Stimulated activated CD4-positive, alpha-beta T cell treated with anti-CD3 and anti-CD28 coated beads, Interleukin-1b, Interleukin-23, amount 100 ng/mL, for 48 hours (primary cell): ENCODE results near the gene SNED1.

ENCODE experiments used
- DNase-seq: peaks from one replicate; pipeline ENCODE4 v3.0.0-alpha.2; 2020

SNED1 gene

DNA sequence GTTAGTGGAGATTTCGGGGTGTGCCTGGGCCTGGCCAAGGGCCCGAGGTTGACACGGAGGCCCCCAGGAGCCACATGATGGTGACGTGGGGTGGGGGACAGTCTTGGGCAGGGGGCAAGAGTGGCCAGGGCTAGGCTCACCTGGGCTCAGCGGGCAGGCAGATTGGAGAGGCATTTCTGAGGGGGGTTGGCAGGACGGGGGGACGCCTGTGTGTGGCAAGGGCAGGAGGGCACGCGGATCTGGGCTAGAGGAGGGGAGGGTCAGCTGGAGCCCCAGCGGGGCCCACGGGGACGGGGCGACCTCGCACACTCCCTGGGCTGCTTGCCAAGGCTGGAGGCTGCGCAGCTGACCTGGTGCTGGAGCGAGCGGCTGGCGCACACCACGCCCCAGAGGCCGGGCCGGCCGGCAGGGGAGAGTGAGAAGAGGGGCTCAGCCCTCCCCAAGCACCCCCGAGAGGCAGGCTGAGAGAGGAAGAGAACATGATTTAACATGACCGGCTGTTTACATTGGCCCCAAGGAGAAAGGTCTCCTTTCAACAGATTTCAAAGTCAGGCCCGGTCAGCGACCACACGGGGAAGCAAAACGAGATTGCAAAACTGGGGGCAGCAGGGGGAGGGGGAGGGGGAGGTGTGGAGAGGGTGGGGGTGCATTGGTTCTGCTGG is 38.0 kb upstream of the SNED1 start:
- DNase-seq = no peak

- no peak for DNase-seq
Observed at GRCh38 chr2:240960971-240961876, 37.2 kb upstream of the SNED1 start.

DNA sequence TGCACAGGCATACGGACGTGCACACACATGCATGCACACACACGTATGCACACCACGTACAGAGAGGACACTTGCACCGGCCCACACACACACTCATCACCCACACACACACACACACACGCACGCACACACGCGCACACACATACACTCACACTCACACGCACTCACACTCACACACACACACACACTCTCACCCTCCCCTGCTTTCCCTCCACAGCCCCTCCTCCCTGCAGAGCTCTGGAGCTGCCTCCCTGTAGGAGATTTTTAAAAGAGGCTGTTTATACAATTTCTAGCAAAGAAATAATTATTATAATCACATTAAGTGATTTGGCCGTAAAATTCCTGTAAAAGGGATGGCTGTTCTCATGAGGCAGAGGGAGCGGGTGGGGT is 36.5 kb upstream of the SNED1 start:
- DNase-seq = no peak

DNA sequence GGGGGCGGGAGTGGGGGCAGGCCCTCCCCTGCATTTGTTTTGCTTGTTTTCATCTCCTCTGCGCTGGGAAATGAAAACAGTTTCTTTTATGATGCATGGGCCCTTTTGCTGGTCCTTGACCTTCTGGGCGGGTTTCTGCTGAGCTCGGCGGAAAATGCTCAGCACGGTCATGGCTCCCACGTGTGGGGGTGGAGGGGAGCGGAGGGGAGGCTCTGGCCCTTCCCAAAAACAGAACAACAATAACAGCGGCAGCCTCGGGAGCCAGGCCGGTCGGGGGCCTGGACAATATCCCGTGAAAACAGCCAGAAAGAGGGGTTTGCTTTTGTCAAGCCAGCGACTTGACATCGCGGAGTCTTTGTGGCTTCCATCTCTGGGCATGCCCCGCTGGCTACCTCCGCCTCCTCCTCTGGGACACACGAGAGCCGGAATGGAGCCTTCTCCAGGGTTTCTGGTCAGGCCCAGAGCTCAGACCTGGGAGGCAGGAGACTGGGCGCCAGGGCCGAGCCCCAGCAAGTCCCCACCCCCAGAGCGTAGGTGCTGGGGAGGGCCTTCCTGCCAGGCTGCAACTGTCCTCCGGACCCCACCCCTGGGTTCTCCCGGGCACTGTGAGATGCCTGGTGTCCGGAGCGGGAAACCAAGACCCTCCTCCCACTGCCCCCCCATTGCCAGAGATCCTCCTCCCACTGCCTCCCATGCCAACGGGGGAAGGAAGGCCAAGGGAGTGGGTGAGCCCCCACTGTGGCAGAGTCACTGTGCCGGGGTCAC is 35.9 kb upstream of the SNED1 start:
- no peak for DNase-seq

GRCh38 chr2:240963065-240963867 is 35.2 kb upstream of the SNED1 start:
- no peak for DNase-seq

- DNase-seq = no peak
Observed at GRCh38 chr2:240963868-240964703, 34.3 kb upstream of the SNED1 start.

DNA sequence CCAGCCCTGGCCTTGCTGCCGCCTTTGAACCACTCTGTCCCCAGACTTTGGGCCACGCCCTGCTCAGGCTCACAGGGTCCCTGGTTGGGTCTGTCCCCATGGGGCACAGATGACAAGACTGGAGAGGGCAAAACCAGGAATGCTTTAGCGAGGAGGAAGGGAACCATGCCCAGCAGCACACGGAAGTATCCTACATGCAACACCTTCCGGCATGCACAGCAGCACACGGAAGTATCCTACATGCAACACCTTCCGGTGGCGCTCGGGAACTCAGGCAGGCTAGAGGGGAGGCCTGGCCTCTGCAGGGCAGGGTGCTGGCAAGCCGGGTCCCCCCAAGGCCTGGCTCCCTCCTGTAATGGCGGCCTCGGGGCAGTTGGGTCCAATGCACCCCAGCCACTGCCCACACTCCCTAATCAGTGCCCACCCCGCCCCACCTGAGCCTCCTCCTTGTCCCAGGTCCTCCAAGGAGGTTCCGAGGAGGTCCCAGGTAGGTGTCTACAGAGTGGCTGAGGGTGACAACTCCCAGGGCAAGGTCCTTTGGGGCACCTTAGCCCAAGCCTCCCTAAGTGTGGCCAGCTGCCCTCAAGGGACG is 33.6 kb upstream of the SNED1 start:
- no peak for DNase-seq

DNA sequence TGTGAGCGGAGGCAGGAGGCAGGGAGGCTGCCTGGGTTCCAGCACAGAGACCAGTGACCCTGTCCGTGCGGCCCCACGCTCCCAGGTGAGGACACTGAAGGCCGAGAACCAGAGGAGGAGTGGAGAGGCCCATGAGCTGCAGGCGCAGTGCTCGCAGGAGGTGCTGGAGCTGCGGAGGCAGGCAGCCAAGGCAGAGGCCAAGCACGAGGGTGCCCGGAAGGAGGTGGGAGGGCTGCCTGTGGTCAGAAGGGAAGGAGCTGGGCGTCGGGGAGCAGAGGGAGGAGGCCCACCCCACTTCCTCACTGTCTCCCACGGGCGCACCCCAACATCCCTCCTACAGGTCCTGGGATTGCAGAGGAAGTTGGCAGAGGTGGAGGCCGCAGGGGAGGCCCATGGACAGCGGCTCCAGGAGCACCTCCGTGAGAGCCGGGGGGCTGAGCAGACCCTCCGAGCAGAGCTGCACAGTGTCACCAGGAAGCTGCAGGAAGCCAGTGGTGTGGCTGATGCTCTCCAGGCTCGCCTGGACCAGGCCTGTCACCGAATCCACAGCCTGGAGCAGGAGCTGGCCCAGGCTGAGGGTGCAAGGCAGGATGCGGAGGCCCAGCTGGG is 33.0 kb upstream of the SNED1 start:
- no peak for DNase-seq

DNA sequence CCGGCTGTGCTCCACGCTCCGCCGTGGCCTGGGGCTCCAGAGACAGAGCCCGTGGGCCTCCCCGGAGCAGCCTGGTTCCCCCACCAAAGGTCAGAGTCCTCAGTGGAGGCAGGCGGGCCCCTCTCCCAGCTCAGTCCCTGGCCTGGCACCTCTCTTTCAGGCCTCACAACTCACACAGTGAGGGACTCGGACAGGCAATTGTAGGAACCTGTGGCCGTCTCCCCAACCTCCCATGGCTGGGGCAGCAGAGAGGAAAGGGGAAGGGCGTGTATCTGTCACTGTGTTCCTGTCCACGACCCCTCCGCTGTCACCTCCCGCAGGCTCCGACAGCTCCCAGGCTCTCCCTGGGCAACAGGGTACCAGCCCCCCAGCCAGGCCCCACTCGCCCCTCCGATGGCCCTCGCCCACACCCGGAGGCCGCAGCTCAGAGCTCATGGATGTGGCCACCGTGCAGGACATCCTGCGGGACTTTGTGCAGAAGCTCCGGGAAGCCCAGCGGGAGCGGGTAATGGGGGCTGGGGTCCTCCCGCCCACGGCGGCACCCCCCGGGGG is 32.4 kb upstream of the SNED1 start:
- DNase-seq = no peak

DNA sequence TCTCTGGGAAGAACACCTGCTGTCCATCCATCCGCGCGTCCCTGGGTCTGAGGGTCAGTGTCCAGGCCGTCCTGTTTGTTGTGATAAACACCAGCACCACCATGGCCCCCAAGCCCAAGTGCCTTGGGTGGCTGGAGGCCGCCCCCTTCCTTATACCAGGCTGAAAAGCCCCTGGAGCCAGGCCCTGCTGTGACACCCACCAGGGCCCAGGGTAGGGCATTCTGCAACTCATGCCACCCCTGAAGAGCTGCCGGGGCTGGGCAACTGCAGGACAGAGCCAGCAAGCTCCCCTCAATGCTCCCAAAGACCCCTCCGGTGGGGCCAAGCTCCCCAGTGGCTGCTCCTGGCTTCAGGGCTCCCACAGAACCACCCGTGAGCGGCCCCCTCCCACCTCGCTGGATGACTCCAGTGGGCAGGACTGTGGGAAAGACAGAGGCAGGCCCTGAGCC is 31.9 kb upstream of the SNED1 start:
- no peak for DNase-seq

DNA sequence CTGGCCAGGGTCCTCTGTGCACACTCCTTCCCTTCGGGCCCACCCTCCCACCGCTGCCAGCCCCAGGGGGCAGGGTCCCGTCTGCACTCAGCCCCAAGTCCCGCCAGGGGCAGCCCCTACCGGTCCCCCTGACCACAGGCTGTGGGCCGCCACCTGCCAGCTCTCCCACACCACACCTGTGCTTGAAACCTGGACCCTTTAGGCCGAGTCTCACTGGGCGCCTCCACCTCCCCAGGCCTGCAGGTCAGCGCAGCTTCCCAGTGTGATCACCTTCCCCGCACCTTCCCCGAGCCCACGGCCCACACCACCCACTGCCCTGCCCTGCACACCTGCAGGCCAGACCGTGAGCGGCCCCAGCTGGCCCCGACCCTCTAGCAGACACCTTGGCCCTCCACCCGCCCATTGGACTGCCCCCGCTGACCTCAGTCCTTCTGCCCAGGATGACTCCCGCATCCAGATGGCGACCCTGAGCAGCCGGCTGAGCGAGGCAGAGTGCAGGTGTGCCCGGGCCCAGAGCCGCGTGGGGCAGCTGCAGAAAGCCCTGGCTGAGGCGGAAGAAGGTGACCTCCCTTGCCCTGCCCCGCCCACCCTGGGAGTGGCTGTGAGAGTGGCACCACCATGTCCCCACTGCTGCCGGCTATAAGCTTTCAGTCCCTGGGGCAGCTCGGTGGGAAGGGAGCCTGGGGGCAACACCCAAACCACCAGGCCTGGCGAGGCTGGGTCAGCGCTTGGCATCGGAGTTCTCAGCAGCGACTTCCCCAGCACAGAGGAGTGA is 31.3 kb upstream of the SNED1 start:
- no peak for DNase-seq

DNA sequence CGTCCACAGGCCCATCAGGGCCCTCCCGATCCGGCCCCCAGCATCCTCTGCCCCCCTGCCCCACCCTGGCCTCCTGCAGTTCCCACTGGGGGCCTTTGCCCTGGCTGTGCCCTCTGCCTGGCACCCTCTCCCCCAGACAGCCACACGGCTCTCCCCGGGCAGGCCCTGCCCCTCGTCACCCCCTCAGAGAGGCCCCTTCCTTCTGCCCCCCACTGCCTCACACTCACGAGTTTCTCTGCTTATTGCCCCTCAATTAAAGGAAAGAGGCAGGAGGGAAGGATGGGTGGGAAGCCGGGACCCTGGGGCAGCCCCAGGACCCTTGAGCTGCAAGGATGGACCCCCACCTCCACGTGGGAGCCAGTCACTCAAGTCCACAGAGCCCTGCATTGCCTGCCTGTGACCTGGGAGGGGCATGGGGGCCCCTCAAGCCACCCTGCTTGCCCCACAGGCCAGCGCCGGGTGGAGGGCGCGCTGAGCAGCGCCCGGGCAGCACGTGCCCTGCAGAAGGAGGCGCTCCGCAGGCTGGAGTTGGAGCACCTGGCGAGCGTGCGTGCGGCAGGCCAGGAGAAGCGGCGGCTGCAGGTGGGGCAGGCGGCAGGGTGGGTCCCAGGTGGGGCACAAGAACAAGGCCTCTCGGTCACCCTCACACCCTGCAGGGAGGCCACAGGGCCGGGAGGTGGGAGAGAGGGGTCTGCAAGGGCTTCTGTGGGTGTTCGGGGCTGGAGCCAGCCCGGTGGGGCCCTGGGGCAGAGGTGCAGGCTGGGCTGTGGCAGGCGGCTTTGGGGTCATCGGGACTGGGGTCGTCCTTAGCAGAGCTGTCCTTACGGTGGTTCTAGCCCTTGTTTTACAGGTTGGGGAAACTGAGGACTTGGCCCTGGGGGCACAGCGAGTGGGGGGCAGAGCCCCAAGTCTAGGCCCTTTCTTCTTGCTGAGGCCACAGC is 30.5 kb upstream of the SNED1 start:
- DNase-seq = no peak

DNA sequence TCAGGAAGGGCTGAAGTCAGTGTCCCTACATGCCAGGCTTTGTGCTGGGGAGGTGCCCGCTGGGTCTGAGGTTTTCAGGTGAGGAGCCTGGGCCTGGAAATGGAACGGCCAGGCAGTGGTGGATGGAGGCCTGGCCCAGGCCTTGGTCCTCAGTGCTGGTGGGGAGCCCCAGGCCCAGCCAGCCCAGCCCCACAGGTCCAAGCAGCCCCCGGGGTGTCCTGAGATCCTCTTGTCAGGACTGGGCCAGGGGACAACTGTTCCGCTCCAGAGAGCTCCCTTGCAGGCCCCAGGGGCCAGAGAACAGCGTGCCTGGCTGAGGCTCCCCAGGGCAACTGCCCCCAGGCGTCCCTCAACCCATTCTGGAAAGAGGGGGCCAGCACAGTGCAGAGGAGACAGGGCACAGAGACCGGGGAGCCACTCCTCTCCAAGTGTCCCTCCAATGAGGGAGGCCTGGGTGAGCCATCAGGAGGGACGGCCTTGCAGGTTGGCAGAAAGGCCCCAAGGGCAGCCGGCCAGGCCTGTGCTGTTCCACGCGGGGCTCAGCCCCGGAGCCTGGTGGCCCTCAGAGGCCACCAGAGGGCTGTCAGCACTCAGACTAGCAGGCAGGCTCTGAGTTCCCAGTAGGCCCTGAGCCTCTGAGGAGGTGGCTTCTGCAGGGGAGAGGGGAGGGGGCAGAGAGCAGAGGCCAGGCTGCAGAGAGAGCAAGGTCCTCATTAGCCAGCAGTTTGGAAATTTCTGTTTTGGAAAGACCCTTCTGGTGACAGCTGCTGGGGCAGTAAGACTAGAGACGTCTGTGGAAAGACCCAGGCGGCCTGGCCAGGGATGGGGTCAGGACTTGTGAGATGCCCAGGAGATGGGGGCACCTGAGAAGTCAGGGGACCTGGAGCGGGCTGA is 29.4 kb upstream of the SNED1 start:
- no peak for DNase-seq

DNA sequence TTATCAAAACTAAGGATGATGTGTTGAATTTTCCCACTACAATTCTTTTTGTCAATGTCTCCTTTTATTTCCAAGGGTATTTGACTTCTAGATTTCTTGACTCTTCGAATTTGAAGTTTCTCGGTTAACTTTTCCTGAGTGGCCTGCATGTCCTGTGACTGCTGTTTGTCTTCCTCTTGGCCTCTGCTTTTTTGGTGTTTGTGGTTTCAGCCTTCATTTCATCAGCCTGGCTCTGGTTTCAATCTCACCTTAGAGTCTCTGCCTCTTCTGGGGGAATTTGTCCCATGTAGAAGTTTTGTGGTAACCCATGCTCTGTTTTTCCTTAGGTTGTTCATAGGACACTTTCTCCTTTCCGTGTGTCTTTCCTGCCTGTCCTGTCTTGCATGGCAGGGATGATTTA is 28.3 kb upstream of the SNED1 start:
- no peak for DNase-seq

- DNase-seq = no peak
Observed at GRCh38 chr2:240970816-240971215, 27.6 kb upstream of the SNED1 start.

DNA sequence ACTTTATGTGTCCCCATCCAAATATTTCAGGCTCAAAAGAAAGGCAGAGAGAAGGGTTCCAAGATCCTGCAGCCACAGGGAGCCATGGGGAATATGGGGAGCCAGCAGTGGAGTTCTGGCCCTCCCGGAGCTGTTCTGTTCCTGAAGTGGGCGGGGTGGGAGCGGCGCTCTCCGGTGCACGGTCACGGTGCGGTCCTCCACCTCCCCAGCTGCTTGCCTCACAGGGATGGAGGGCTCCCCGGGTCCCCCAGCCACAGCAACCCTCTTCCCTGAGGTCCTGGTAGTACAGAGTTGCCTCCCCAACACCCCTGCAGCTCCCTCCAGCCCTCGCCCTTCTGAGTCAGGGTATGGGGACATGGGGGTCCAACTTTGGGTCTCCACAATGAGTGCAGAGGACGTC is 26.2 kb upstream of the SNED1 start:
- DNase-seq = no peak
